MM.1S (cell line): ENCODE results near the gene TJAP1.

Source experiments
- DNase-seq: peaks from one replicate; pipeline ENCODE4 v3.0.0-alpha.2; 2015
- H2AFZ ChIP-seq: fragments of 300-600 bp; sonication (generic); 2 replicates; pipeline ENCODE4 v1.6.0; 2016; ENCODE audit warnings: antibody characterized with exemption, low read length
- H3F3A ChIP-seq: fragments of 300-600 bp; sonication (generic); 2 replicates; pipeline ENCODE4 v1.6.1; 2016; ENCODE audit warnings: mild to moderate bottlenecking, antibody characterized with exemption, low read length, moderate library complexity, mixed read lengths; ENCODE audit not compliant: insufficient read depth
- H3K27ac ChIP-seq: fragments of 300-600 bp; sonication (generic); 2 replicates; pipeline ENCODE4 v1.5.1; 2016; ENCODE audit warnings: mild to moderate bottlenecking, low read length
- H3K27me3 ChIP-seq: fragments of 300-600 bp; sonication (generic); replicated peaks from 2 replicates; pipeline ENCODE4 v1.6.0; 2016; ENCODE audit warnings: low read length; ENCODE audit not compliant: insufficient read depth
- H3K36me3 ChIP-seq: fragments of 300-600 bp; sonication (generic); replicated peaks from 2 replicates; pipeline ENCODE4 v1.6.1; 2016; ENCODE audit warnings: mild to moderate bottlenecking, low read length, mixed read lengths; ENCODE audit not compliant: insufficient read depth
- H3K4me1 ChIP-seq: fragments of 300-600 bp; sonication (generic); 2 replicates; pipeline ENCODE4 v1.6.1; 2016; ENCODE audit warnings: low read length, mixed read lengths
- H3K4me2 ChIP-seq: fragments of 300-600 bp; sonication (generic); 2 replicates; pipeline ENCODE4 v1.6.0; 2016; ENCODE audit warnings: low read depth, low read length
- H3K4me3 ChIP-seq: fragments of 300-600 bp; sonication (generic); 2 replicates; pipeline ENCODE4 v1.5.1; 2016; ENCODE audit warnings: low read length, mixed read lengths
- H3K79me2 ChIP-seq: fragments of 300-600 bp; sonication (generic); 2 replicates; pipeline ENCODE4 v1.6.1; 2016; ENCODE audit warnings: mixed run types, low read length, mixed read lengths
- H3K9ac ChIP-seq: fragments of 300-600 bp; sonication (generic); 2 replicates; pipeline ENCODE4 v1.6.1; 2016; ENCODE audit warnings: low read length, mixed read lengths
- H3K9me2 ChIP-seq: fragments of 300-600 bp; sonication (generic); replicated peaks from 2 replicates; pipeline ENCODE4 v1.6.1; 2016; ENCODE audit warnings: mild to moderate bottlenecking, low read length, mixed read lengths; ENCODE audit not compliant: insufficient read depth
- H3K9me3 ChIP-seq: fragments of 300-600 bp; sonication (generic); replicated peaks from 2 replicates; pipeline ENCODE4 v1.6.1; 2016; ENCODE audit warnings: mild to moderate bottlenecking, low read length, mixed read lengths; ENCODE audit not compliant: insufficient read depth
- H4K20me1 ChIP-seq: fragments of 300-600 bp; sonication (generic); 2 replicates; pipeline ENCODE4 v1.6.1; 2016; ENCODE audit warnings: mild to moderate bottlenecking, low read length, moderate library complexity, mixed read lengths; ENCODE audit not compliant: insufficient read depth
- CTCF ChIP-seq: fragments of 300-600 bp; sonication (generic); IDR thresholded peaks from 2 replicates; pipeline ENCODE4 v1.5.1; 2016; ENCODE audit warnings: antibody characterized with exemption, low read length, mixed read lengths
- EZH2 ChIP-seq: fragments of 300-600 bp; sonication (generic); optimal IDR thresholded peaks from 2 replicates; pipeline ENCODE3; 2017; ENCODE audit warnings: low read depth, mild to moderate bottlenecking, antibody characterized with exemption, low read length, mixed read lengths
- EZH2phosphoT487 ChIP-seq: fragments of 300-600 bp; sonication (generic); IDR thresholded peaks from 2 replicates; pipeline ENCODE4 v1.6.1; 2018; ENCODE audit warnings: antibody characterized with exemption, low read length

TJAP1 gene

GRCh38 chr6:43540507-43540906, 63.1 kb downstream of the TJAP1 start:
- no peak overlapping the region for H3K4me3 ChIP-seq
- no peaks in the 10 kb centered on the region for H3K79me2 ChIP-seq
- H3K27me3 ChIP-seq = no peaks in the 10 kb centered on the region
- DNase-seq = no peak
- no peak overlapping the region for H3K4me2 ChIP-seq
- no peaks in the 10 kb centered on the region; the same call in 1 of the 2 replicates for H3F3A ChIP-seq
- peaks cover 4% of the 10 kb centered on the region; the same call in 1 of the 2 replicates for H3K36me3 ChIP-seq
- no peak overlapping the region for H3K27ac ChIP-seq
- no peak for TF ChIP-seq CTCF
- H2AFZ ChIP-seq = no peak overlapping the region
- H3K9me3 ChIP-seq = no peaks in the 10 kb centered on the region
- H3K9ac ChIP-seq = no peak overlapping the region
- no peaks in the 10 kb centered on the region for H4K20me1 ChIP-seq
- H3K4me1 ChIP-seq = no peaks in the 10 kb centered on the region
- no peaks in the 10 kb centered on the region for H3K9me2 ChIP-seq

DNA sequence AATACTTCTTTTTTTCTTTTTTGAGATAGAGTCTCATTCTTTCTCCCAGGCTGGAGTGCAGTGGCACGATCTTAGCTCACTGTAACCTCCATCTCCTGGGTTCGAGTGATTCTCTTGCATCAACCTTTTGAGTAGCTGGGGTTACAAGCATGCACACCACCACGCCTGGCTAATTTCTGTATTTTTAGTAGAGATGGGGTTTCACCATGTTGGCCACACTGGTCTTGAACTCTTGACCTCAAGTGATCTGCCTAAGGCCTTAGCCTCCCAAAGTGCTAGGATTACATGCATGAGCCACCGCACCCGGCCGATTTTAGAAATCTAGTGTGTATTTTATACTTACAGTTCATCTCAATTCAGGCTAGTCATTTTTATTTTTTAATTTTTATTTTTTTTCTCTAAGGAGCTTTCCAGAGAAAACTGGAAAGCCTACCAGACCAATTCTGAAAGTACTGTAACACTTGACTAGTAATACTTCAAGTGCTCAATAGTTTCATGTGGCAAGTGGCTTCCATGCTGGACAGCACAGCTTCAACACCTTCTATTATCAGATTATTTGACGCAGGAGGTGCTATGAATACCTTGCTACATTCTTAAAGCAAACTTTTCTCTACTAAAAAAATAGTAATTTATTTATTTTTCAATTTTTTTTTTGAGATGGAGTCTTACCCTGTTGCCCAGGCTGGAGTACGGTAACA, 64.6 kb downstream of the TJAP1 start:
- no peak for TF ChIP-seq EZH2phosphoT487
- no peak for TF ChIP-seq EZH2
- no peak for TF ChIP-seq CTCF
- Histone ChIP-seq H3K27me3 (no peaks in the 10 kb centered on the region), H3K9me3 (no peaks in the 10 kb centered on the region), H3K9me2 (no peaks in the 10 kb centered on the region), H3K4me2 (no peak overlapping the region), H3K79me2 (no peaks in the 10 kb centered on the region), H3K4me1 (no peaks in the 10 kb centered on the region), H4K20me1 (no peaks in the 10 kb centered on the region), H3K4me3 (no peak overlapping the region), H3K36me3 (peaks cover 4% of the 10 kb centered on the region; the same call in 1 of the 2 replicates), H3K27ac (no peak overlapping the region), H3F3A (no peaks in the 10 kb centered on the region; the same call in 1 of the 2 replicates), H2AFZ (no peak overlapping the region), H3K9ac (no peak overlapping the region)
- no peak for DNase-seq

DNA sequence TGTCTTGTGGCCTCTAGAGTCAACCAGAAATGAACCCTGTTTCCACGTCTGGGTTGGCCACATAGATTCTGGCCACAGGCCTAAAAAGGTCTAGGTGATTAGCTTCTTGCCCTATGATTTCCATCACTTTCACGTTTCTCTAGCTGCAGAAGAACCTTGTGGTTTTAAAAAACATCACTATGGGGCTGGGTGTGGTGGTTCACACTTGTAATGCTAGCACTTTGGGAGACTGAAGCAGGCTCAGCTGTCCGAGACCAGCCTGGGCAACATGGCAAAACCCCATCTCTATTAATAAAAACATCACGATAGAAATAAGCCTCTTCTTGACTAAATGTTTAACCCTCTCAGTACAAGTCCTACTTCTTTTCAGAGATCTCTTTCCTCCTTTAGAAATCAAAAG, 67.1 kb downstream of the TJAP1 start:
- H3K27me3 ChIP-seq = no peaks in the 10 kb centered on the region
- no peak overlapping the region for H3K9ac ChIP-seq
- no peaks in the 10 kb centered on the region for H3K4me1 ChIP-seq
- no peak overlapping the region for H3K4me3 ChIP-seq
- H2AFZ ChIP-seq = no peak overlapping the region
- no peaks in the 10 kb centered on the region for H4K20me1 ChIP-seq
- H3F3A ChIP-seq = no peaks in the 10 kb centered on the region; the same call in 1 of the 2 replicates
- H3K9me3 ChIP-seq = no peaks in the 10 kb centered on the region
- DNase-seq = no peak
- H3K4me2 ChIP-seq = no peak overlapping the region
- no peaks in the 10 kb centered on the region for H3K79me2 ChIP-seq
- no peak overlapping the region for H3K27ac ChIP-seq
- H3K36me3 ChIP-seq = peaks cover 4% of the 10 kb centered on the region; the same call in 1 of the 2 replicates
- no peak for TF ChIP-seq EZH2
- TF ChIP-seq EZH2phosphoT487 = no peak
- no peak for TF ChIP-seq CTCF
- no peaks in the 10 kb centered on the region for H3K9me2 ChIP-seq
